NT2/D1 (cell line): ENCODE results near the gene PSG7.
"Not testable (repeated sequence)": the region's sequence is repeated elsewhere in the genome, so short reads cannot be mapped to it uniquely, and the experiment has no call there.

Experiments used
- SUZ12 ChIP-seq: IDR thresholded peaks from 2 replicates; pipeline ENCODE4 v1.6.1; 2011; ENCODE audit not compliant: insufficient read length, insufficient read depth; ENCODE audit errors: extremely low read depth
- YY1 ChIP-seq: IDR thresholded peaks from 2 replicates; pipeline ENCODE4 v1.6.1; 2011; ENCODE audit not compliant: insufficient read length, insufficient read depth
- ZNF274 ChIP-seq: IDR thresholded peaks from 2 replicates; pipeline ENCODE4 v1.6.1; 2011; ENCODE audit warnings: mild to moderate bottlenecking, low read depth, low read length

GRCh38 chr19:42881279-42881678 lies 55.7 kb downstream of the PSG7 start:
- not testable (repeated sequence) for TF ChIP-seq YY1, ZNF274, SUZ12
